Fibroblast of mammary gland (primary cell): ENCODE data around the gene KLC1.

Source experiments
- DNase-seq: peaks from one replicate; pipeline ENCODE4 v3.0.0-alpha.2; 2010; ENCODE audit warnings: low read depth
- H3K4me3 ChIP-seq: 2 replicates; pipeline ENCODE4 v1.5.1; 2011; ENCODE audit warnings: low read depth, mild to moderate bottlenecking, low read length, moderate library complexity; ENCODE audit not compliant: control insufficient read depth
- TF ChIP-seq, protein P1 (sequence below): conservative IDR thresholded peaks from 2 replicates; pipeline ENCODE4 v1.5.1; 2011; ENCODE audit warnings: low read depth, low read length, inconsistent platforms; ENCODE audit not compliant: control insufficient read depth, insufficient read depth

KLC1 gene

DNA sequence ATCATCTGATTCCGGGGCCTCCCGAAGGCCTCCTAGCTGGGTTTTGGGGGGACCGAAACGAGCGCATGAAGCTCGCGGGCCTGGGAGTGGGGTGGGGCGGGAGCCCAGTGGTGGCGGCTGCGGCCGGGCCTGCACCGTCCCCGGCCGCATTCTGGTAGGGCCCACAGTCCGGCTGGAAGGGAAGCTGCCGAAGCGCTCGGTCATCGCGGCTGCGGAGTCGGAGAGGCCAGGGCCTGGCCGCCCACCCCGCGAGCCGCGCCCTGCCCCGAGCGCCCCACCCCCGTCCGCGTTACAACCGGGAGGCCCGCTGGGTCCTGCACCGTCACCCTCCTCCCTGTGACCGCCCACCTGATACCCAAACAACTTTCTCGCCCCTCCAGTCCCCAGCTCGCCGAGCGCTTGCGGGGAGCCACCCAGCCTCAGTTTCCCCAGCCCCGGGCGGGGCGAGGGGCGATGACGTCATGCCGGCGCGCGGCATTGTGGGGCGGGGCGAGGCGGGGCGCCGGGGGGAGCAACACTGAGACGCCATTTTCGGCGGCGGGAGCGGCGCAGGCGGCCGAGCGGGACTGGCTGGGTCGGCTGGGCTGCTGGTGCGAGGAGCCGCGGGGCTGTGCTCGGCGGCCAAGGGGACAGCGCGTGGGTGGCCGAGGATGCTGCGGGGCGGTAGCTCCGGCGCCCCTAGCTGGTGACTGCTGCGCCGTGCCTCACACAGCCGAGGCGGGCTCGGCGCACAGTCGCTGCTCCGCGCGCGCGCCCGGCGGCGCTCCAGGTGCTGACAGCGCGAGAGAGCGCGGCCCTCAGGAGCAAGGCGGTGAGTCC, at the start of gene KLC1:
TSS of gene KLC1 (plus strand) at position 528 of the 819 bp plus-strand sequence. CDS start 25,354 bp downstream, outside the sequence.
- peak; percentile 50 for DNase-seq
- TF ChIP-seq, protein P1, sequence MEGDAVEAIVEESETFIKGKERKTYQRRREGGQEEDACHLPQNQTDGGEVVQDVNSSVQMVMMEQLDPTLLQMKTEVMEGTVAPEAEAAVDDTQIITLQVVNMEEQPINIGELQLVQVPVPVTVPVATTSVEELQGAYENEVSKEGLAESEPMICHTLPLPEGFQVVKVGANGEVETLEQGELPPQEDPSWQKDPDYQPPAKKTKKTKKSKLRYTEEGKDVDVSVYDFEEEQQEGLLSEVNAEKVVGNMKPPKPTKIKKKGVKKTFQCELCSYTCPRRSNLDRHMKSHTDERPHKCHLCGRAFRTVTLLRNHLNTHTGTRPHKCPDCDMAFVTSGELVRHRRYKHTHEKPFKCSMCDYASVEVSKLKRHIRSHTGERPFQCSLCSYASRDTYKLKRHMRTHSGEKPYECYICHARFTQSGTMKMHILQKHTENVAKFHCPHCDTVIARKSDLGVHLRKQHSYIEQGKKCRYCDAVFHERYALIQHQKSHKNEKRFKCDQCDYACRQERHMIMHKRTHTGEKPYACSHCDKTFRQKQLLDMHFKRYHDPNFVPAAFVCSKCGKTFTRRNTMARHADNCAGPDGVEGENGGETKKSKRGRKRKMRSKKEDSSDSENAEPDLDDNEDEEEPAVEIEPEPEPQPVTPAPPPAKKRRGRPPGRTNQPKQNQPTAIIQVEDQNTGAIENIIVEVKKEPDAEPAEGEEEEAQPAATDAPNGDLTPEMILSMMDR = no peak
- H3K4me3 ChIP-seq = peak within 1 kb of the TSS; percentile 75

GRCh38 chr14:103581206-103581605, 47.8 kb upstream of the KLC1 start:
- DNase-seq = no peak
- TF ChIP-seq, protein P1 = no peak
- no peak overlapping the region for H3K4me3 ChIP-seq

DNA sequence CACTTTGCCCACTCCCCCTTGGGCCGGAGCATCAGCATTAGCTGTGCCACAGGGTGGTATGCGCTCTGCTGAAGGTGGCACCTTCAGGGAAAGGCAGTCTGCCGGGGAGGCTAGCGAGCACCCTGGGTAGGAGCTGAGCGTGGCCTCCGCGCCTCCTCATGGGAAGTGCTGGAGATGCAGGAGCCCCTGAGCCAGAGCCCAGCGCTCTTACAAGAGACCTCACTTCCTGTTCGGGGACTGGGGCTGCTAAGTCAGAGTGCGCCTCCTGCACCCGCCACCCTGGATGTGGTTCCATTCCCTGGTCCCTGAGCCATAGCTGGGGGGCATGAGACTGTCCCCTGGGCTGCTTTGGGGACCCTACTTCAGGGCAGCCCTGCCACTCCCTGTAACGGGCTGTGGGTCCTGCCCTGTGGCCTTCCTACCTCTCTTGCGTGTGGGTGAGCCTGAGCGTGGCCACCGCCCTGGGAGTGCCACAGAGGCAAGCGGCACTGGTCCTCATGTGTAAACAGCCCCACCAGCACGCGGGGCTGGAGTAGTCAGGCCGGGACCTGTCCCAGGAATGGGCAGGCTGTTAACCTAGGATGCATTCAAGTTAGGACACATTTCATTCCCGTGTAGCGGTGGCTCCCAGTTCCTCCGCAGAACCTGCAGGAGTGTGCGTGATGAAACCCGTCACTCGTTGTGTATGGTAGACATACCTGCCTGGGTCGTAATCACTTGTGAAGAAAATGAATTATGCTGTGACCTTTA, 46.9 kb upstream of the KLC1 start:
- no peak for DNase-seq
- TF ChIP-seq, protein P1 = no peak
- no peak overlapping the region for H3K4me3 ChIP-seq

DNA sequence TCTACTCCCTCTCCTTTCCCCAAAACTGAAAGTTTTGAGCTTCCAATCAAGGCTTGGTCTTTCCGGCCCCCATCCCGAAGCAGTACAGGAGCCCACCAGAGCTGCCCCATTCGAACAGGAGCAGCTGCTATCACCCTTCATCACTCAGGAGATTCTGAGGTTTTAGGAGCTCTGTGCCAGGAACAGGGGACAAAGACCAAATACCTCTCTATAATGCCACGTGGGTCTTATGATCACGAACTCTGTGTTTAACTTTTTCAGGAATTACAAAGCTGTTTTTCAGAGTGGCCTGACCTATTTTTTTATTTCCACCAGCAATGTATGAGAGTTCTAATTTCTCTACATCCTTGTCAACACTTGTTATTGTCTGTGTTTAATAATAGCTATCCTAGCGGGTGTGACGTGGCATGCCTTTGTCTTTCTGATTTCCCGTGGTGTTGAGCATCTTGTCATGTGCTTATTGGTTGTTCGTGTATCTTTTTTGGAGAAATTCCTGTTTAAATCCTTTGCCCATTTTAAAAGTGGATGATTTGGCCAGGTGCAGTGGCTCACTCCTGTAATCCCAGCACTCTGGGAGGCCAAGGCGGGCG, 44.6 kb upstream of the KLC1 start:
- TF ChIP-seq, protein P1 = no peak
- DNase-seq = no peak

GRCh38 chr14:103593577-103593976, 35.4 kb upstream of the KLC1 start:
- H3K4me3 ChIP-seq = no peak overlapping the region
- TF ChIP-seq, protein P1 = no peak
- DNase-seq = no peak

More for the DNA sequence above, 44.6 kb upstream of the KLC1 start:
- no peak overlapping the region for H3K4me3 ChIP-seq

DNA sequence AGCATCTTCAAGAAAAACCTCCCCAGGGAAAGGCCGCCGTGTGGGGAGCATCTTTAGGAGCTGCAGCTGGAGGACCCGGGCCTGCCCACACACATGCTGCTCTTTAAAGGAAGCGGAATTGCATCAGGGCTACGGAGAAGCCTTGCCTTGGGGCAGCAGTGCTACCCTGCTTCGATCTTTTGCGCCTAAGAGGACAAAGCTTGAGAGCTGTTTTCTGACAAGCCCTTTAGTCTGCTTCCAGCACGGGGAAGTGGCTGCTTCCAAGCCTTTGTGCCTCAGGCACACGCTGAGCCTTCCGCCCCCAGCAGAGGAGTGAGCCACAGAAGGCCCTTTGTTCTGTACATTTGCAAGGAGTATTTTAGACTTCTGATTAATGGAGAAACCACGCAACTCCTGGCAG, 34.7 kb upstream of the KLC1 start:
- peak; percentile 29 for DNase-seq
- no peak overlapping the region for H3K4me3 ChIP-seq
- TF ChIP-seq, protein P1 = no peak
